Activated CD8-positive, alpha-beta T cell treated with anti-CD3 and anti-CD28 coated beads for 36 hours (primary cell): ENCODE data around the gene SORD. TPM values are rescaled to one million over a fixed set of nuclear protein-coding genes. Genes with fewer than 3 reads are reported as not detected.
"Not testable (repeated sequence)": the region's sequence is repeated elsewhere in the genome, so short reads cannot be mapped to it uniquely, and the experiment has no call there.

Experiments
- ATAC-seq: fragments of 200-7000 bp; cut with Tn5 transposase; one replicate; pipeline ENCODE4 v1.10.0; 2021; ENCODE audit warnings: mild to moderate bottlenecking, moderate library complexity
- CTCF ChIA-PET: fragments of 350-600 bp; sonication (Branson Sonifier 250); formaldehyde crosslinking; loops from one replicate; lab custom pipeline; 2021; ENCODE audit warnings: antibody characterized with exemption; lab: Charles Lee
- POLR2A ChIA-PET: fragments of 350-600 bp; sonication (Branson Sonifier 250); formaldehyde crosslinking; loops from one replicate; lab custom pipeline; 2021; ENCODE audit warnings: antibody characterized with exemption; lab: Charles Lee
- DNase-seq: peaks from one replicate; pipeline ENCODE4 v3.0.0-alpha.2; 2020
- H3K27ac Mint-ChIP-seq: one replicate; pipeline ENCODE4 v1.8.0; 2021; ENCODE audit warnings: mild to moderate bottlenecking, mixed read lengths
- H3K27me3 Mint-ChIP-seq: one replicate; pipeline ENCODE4 v1.8.0; 2021; ENCODE audit warnings: mixed read lengths
- H3K36me3 Mint-ChIP-seq: one replicate; pipeline ENCODE4 v1.8.0; 2021; ENCODE audit warnings: low read depth, mixed read lengths
- H3K4me1 Mint-ChIP-seq: one replicate; pipeline ENCODE4 v1.8.0; 2021; ENCODE audit warnings: low read depth, mixed read lengths
- H3K4me3 Mint-ChIP-seq: one replicate; pipeline ENCODE4 v1.8.0; 2021; ENCODE audit warnings: mild to moderate bottlenecking, moderate library complexity, mixed read lengths
- H3K9me3 Mint-ChIP-seq: one replicate; pipeline ENCODE4 v1.8.0; 2021; ENCODE audit warnings: mixed read lengths
- CTCF ChIP-seq: fragments of 200-600 bp; IDR thresholded peaks from one replicate; pipeline ENCODE4 v1.8.0; 2022; ENCODE audit warnings: antibody characterized with exemption, mild to moderate bottlenecking
- intact Hi-C: fragments of 100-400 bp; cut with micrococcal nuclease; formaldehyde crosslinking; loops from one replicate; pipeline ENCODE4 v1.10.0; 2022
- total RNA-seq, 2 experiments: library from RNA; stranded (reverse); gene quantifications; one replicate each; pipeline ENCODE4 v1.2.3, GENCODE V29; 2021

The SORD gene
- total RNA-seq, 2 experiments from 2014 or later: 27.9 to 28.7 TPM

- peaks cover 6% of the 10 kb centered on the region for H3K36me3 Mint-ChIP-seq
- ATAC-seq (no peak), DNase-seq (no peak)
- ChIA-PET POLR2A (no interaction called here), CTCF (interaction anchor here (0.7 to 1.2 kb wide), 2 partner anchors 16 to 474 kb away, joined by 3 read pairs; no protein-coding TSS in a partner anchor)
- no peak overlapping the region for H3K27ac Mint-ChIP-seq
- no peak for TF ChIP-seq CTCF
- no peaks in the 10 kb centered on the region for H3K9me3 Mint-ChIP-seq
- no peak overlapping the region for H3K4me3 Mint-ChIP-seq
- intact Hi-C loops: no loop called here
- H3K4me1 Mint-ChIP-seq: peaks cover 21% of the 10 kb centered on the region
- H3K27me3 Mint-ChIP-seq: peaks cover 20% of the 10 kb centered on the region
Measured at GRCh38 chr15:45021348-45021747, 1.6 kb upstream of the SORD start.

GRCh38 chr15:45023659-45024225 is 747 bp downstream of the SORD start:
- no peaks in the 10 kb centered on the region for H3K9me3 Mint-ChIP-seq
- peak overlapping the region; percentile 80 for H3K4me3 Mint-ChIP-seq
- H3K27me3 Mint-ChIP-seq: peaks cover 10% of the 10 kb centered on the region
- CTCF ChIA-PET: interaction anchor here (1.4 to 2.1 kb wide), 2 partner anchors 94 to 170 kb away, joined by 4 to 8 read pairs; no protein-coding TSS in a partner anchor
- H3K4me1 Mint-ChIP-seq: peaks cover 23% of the 10 kb centered on the region
- H3K27ac Mint-ChIP-seq: peak overlapping the region; percentile 75
- no peak for TF ChIP-seq CTCF
- peaks cover 6% of the 10 kb centered on the region for H3K36me3 Mint-ChIP-seq
- intact Hi-C loops: no loop called here
- ATAC-seq (no peak), DNase-seq (no peak)
- POLR2A ChIA-PET: interaction anchor here (0.8 to 0.9 kb wide), 2 partner anchors 25 to 312 kb away, joined by 3 read pairs; partner anchors contain the start of genes B2M and PATL2

GRCh38 chr15:45024649-45025048 is 1.7 kb downstream of the SORD start:
- CTCF ChIA-PET: interaction anchor here (1.4 kb wide), 1 partner anchor 93 kb away, joined by 4 read pairs; no protein-coding TSS in a partner anchor

GRCh38 chr15:45025627-45026026 is 2.6 kb downstream of the SORD start:
- CTCF ChIA-PET: interaction anchor here (1.2 kb wide), 1 partner anchor 13 kb away, joined by 3 read pairs; no protein-coding TSS in a partner anchor
- H3K9me3 Mint-ChIP-seq, H3K27ac Mint-ChIP-seq, DNase-seq, ATAC-seq, H3K4me3 Mint-ChIP-seq, POLR2A ChIA-PET, intact Hi-C loops, H3K27me3 Mint-ChIP-seq: not testable (repeated sequence)
- peaks cover 14% of the 10 kb centered on the region for H3K36me3 Mint-ChIP-seq
- peaks cover 23% of the 10 kb centered on the region for H3K4me1 Mint-ChIP-seq

More at GRCh38 chr15:45024649-45025048, 1.7 kb downstream of the SORD start:
- H3K9me3 Mint-ChIP-seq, H3K27me3 Mint-ChIP-seq, POLR2A ChIA-PET, intact Hi-C loops, H3K36me3 Mint-ChIP-seq, DNase-seq, ATAC-seq, H3K27ac Mint-ChIP-seq: not testable (repeated sequence)
- peaks cover 23% of the 10 kb centered on the region for H3K4me1 Mint-ChIP-seq
- peak overlapping the region; percentile 33 for H3K4me3 Mint-ChIP-seq

- Mint-ChIP-seq H3K36me3 (peaks cover 21% of the 10 kb centered on the region), H3K4me1 (peaks cover 23% of the 10 kb centered on the region), H3K27ac (no peak overlapping the region), H3K27me3 (no peaks in the 10 kb centered on the region), H3K9me3 (no peaks in the 10 kb centered on the region), H3K4me3 (no peak overlapping the region)
- intact Hi-C loops: no loop called here
- ChIA-PET POLR2A (no interaction called here), CTCF (no interaction called here)
- DNase-seq: no peak
- no peak for TF ChIP-seq CTCF
- no peak for ATAC-seq
Measured at GRCh38 chr15:45026651-45027190, 3.7 kb downstream of the SORD start.

GRCh38 chr15:45027220-45027619 is 4.2 kb downstream of the SORD start:
- Mint-ChIP-seq H3K27ac (no peak overlapping the region), H3K9me3 (no peaks in the 10 kb centered on the region), H3K27me3 (no peaks in the 10 kb centered on the region), H3K36me3 (peaks cover 21% of the 10 kb centered on the region), H3K4me1 (peaks cover 23% of the 10 kb centered on the region), H3K4me3 (no peak overlapping the region)
- ChIA-PET CTCF (no interaction called here), POLR2A (interaction anchor here (0.9 kb wide), 1 partner anchor 600 kb away, joined by 3 read pairs; the partner anchor contains the start of gene CTDSPL2)
- ATAC-seq (no peak), DNase-seq (no peak)
- no peak for TF ChIP-seq CTCF
- intact Hi-C loops: no loop called here
